Measurements from ENCODE around the gene TPRN. TPM values are rescaled to one million over a fixed set of nuclear protein-coding genes. Genes with fewer than 3 reads are reported as not detected.

Gene TPRN
- polyA plus RNA-seq, 1 of the 3 experiments (the other 2 are of a cell fraction), result 5.2 TPM

- WGBS (ENCODE audit: low lambda C conversion rate), result 0% methylated on average over 10 of the region's 83 CpGs
- no peak for TF ChIP-seq USF1 (IDR thresholded peaks at IDR 0.05; ENCODE audit: borderline replicate concordance, low read depth)
- TF ChIP-seq JUND (IDR thresholded peaks at IDR 0.05), result no peak
- TF ChIP-seq FOSL2 (IDR thresholded peaks at IDR 0.05; ENCODE audit: borderline replicate concordance, low read depth), result no peak
- TF ChIP-seq GATA2 (CRISPR knock-in tag; IDR thresholded peaks at IDR 0.05), result no peak
- no peak for TF ChIP-seq IRF3 (IDR thresholded peaks at IDR 0.05; ENCODE audit: low read depth, low read length)
- TF ChIP-seq RFX5 (IDR thresholded peaks at IDR 0.05; ENCODE audit: low read length), result no peak
- TF ChIP-seq TCF12 (IDR thresholded peaks at IDR 0.05), result no peak
- no peak for TF ChIP-seq MXI1 (IDR thresholded peaks at IDR 0.05; ENCODE audit: low read depth, low read length)
- TF ChIP-seq EP300 (IDR thresholded peaks at IDR 0.05; ENCODE audit: borderline replicate concordance in 1 of 2, low read depth in 1 of 2, low read length in 1 of 2), result no peak
- no peak for TF ChIP-seq POLR2AphosphoS5 (IDR thresholded peaks at IDR 0.05; ENCODE audit: low read depth, low read length)
- no peak for TF ChIP-seq TAF1 (IDR thresholded peaks at IDR 0.05; ENCODE audit: borderline replicate concordance, low read depth, low read length)
- no peak for TF ChIP-seq ZBTB33 (IDR thresholded peaks at IDR 0.05; ENCODE audit: borderline replicate concordance, low read depth)
- no peak for TF ChIP-seq FOXM1 (IDR thresholded peaks at IDR 0.05; ENCODE audit: low read depth)
- no peak for TF ChIP-seq MEF2A (IDR thresholded peaks at IDR 0.05; ENCODE audit: borderline replicate concordance, low read depth)
- TF ChIP-seq REST (IDR thresholded peaks at IDR 0.05; ENCODE audit: low read depth, low read length), result no peak
- peak; percentile 75 for DNase-seq
- H3K4me1 ChIP-seq (ENCODE audit: control insufficient read depth in 1 of 2, insufficient read depth in 2 of 2, low read depth in 1 of 2, low read length in 1 of 2), result peaks cover 17 to 32% of the 10 kb centered on the region in 2 experiments; a peak in 2 of 4 replicates
- no peaks in the 10 kb centered on the region for H3K9me2 ChIP-seq
- H3K4me2 ChIP-seq, result peak overlapping the region; percentile 98
- peak overlapping the region; percentile 88 for H3K9ac ChIP-seq
- ChIA-PET POLR2A (interaction anchor here (0.6 to 6.4 kb wide), 14 partner anchors 9 to 291 kb away, joined by 3 to 83 read pairs (median 8); partner anchors contain the start of genes ANAPC2, CYSRT1, DPP7 and GRIN1), CTCF (interaction anchor here (1.1 to 2.0 kb wide), 5 partner anchors 12 to 212 kb away, joined by 3 to 10 read pairs (median 4); partner anchors contain the start of genes ANAPC2, EXD3, NELFB and NOXA1)
- peaks cover 55% of the 10 kb centered on the region for H3K79me2 ChIP-seq (ENCODE audit: insufficient read depth)
- no peak overlapping the region for H2AFZ ChIP-seq (ENCODE audit: low read depth)
- H3K27ac ChIP-seq (ENCODE audit: low read depth in 2 of 2, low read length in 1 of 2), result peak overlapping the region; percentile 59 to 91; a peak in 3 of 4 replicates
- H3K9me3 ChIP-seq, result no peaks in the 10 kb centered on the region
- H3F3A ChIP-seq (replicated peaks; ENCODE audit: insufficient read depth), result peaks cover 16% of the 10 kb centered on the region
- peaks cover 13 to 20% of the 10 kb centered on the region in 2 experiments for H3K36me3 ChIP-seq (replicated peaks in 1 of 2; ENCODE audit: control insufficient read depth in 1 of 2, insufficient read depth in 2 of 2, low read length in 1 of 2)
- H3K4me3 ChIP-seq (ENCODE audit: low read depth in 2 of 2, low read length in 1 of 2), result peak overlapping the region; percentile 84 to 87
- no peaks in the 10 kb centered on the region for H3K27me3 ChIP-seq (ENCODE audit: insufficient read depth)
- H4K20me1 ChIP-seq (ENCODE audit: insufficient read depth), result peaks cover 29% of the 10 kb centered on the region
Observed at GRCh38 chr9:137241490-137242268, 41.1 kb upstream of the TPRN start.
